ENCODE results near the gene NDUFAF8.

Gene NDUFAF8

DNA sequence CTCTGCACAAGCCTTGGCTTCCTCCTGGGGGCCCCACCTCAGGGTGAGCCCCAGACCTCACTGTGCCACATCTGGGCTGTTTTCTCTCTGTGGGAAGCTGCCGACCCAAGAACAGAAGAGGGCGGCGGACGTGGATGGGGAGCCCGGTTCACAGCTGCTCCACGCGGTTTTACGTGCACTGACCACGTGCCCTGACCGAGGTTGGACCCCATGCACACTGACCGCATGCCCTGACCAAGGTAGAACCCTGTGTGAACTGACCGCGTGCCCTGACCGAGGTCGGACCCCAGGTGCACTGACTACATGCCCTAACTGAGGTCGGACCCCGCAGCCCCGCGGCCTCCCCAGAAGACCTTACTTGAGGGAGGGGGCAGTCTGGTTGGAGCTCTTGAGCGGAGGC, 36.0 kb upstream of the NDUFAF8 start:
- no peak for TF ChIP-seq ZFX (IDR thresholded peaks at IDR 0.05)
- TF ChIP-seq, protein P1, sequence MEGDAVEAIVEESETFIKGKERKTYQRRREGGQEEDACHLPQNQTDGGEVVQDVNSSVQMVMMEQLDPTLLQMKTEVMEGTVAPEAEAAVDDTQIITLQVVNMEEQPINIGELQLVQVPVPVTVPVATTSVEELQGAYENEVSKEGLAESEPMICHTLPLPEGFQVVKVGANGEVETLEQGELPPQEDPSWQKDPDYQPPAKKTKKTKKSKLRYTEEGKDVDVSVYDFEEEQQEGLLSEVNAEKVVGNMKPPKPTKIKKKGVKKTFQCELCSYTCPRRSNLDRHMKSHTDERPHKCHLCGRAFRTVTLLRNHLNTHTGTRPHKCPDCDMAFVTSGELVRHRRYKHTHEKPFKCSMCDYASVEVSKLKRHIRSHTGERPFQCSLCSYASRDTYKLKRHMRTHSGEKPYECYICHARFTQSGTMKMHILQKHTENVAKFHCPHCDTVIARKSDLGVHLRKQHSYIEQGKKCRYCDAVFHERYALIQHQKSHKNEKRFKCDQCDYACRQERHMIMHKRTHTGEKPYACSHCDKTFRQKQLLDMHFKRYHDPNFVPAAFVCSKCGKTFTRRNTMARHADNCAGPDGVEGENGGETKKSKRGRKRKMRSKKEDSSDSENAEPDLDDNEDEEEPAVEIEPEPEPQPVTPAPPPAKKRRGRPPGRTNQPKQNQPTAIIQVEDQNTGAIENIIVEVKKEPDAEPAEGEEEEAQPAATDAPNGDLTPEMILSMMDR (conservative IDR thresholded peaks at IDR 0.05): no peak
- no peak overlapping the region for H3K27ac ChIP-seq

DNA sequence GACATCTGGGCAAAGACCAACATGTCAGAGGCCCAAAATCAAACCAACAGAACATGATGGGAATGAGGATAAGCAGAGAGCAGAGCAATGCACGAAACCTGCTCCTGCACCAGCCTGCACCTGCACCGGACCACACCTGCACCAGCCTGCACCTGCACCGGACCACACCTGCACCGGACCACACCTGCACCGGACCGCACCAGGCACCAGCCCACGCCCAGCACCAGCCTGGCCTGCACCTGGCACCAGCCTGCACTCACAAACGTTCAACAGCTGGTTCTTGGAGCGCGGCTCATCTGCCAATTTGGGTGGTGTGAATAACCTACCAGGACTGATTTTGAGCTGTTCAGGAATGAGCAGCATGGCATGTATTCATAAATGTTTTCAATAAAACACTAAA, 34.5 kb upstream of the NDUFAF8 start:
- H3K27ac ChIP-seq: no peak overlapping the region
- TF ChIP-seq ZFX (IDR thresholded peaks at IDR 0.05): no peak
- TF ChIP-seq, protein P1 (conservative IDR thresholded peaks at IDR 0.05): no peak

DNA sequence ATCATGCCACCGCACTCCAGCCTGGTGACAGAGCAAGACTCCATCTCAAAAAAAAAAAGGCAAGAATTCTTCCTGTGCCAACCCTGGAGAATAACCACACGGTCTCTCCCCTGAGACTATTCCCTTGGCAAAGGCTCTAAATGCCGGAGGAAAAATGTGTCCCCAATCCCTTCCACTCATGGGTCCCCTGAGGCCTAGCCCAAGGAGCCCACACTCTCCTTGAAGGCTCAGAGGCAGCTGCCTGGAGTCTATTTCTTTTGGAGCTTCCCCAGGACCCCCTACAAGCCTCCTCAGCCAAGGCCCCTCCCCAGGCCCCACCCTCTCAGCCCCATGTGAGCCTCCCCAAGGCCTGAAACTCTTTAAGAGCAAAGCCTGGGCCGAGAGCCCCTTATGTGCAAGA, 33.0 kb upstream of the NDUFAF8 start:
- no peak overlapping the region for H3K27ac ChIP-seq
- no peak for TF ChIP-seq ZFX (IDR thresholded peaks at IDR 0.05)
- TF ChIP-seq, protein P1 (conservative IDR thresholded peaks at IDR 0.05): no peak

DNA sequence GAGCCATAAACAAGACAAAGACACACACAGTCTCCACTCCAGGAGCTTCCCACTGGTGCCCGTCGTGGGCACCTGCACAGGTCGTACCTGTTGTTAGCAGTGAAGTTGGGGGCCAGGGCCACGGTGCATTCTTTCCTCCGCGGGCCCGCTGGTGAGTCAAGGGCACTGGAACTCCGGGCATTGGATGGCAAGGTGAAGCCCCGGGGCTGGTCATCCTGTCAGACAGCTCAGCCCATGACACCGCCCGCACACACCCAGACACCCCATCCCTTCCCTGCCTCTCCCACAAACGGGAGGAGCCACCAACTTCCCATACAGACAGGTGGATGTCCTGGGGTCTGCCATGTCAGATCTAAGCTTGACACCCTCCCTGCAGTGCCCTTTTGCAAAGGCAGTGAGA, 32.5 kb upstream of the NDUFAF8 start:
- H3K27ac ChIP-seq: no peak overlapping the region
- TF ChIP-seq, protein P1 (conservative IDR thresholded peaks at IDR 0.05): no peak
- no peak for TF ChIP-seq ZFX (IDR thresholded peaks at IDR 0.05)

DNA sequence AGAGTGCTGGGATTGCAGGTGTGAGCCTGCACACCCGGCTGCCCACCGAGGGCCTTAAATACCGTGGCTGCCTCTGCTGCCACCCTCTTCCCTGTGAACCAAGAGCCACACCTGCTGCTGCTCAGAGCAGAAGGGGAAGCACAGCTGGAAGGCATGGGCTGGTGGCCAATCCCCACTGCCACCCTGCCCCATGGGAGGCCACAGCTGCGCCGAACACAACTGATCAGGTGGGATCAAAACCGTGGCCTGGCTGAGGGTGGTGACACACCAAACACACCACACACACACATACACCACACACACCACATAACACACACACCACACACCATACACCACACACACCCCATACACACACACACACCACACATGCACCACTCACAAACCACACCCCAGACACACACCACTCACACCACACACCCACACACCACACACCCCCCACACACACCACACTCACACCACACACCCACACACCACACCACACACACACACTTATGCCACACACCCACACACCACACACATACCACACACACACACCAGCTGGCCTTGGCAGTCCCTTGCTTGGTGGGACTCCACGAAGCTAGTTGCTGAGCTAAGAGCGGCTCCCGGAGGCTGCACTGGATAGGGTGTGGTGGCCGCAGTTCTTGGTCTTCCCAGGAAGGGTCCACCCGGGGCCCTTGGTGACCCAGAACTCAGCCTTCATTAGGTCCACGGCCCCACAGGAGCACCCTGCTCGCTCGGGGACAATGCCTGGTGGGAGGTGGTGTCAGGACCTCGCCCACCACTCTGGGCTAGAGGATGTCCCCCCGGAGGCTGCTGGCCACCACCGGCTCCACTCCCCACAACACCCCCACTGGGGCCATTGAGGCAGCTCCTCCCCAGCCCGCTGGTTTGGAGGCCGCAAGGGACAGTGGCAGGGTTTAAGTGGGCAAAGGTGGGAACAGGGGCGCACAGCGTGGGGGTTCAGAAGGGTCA, 31.2 kb upstream of the NDUFAF8 start:
- H3K27ac ChIP-seq: no peak overlapping the region
- TF ChIP-seq, protein P1 (conservative IDR thresholded peaks at IDR 0.05): no peak
- TF ChIP-seq ZFX (IDR thresholded peaks at IDR 0.05): no peak

DNA sequence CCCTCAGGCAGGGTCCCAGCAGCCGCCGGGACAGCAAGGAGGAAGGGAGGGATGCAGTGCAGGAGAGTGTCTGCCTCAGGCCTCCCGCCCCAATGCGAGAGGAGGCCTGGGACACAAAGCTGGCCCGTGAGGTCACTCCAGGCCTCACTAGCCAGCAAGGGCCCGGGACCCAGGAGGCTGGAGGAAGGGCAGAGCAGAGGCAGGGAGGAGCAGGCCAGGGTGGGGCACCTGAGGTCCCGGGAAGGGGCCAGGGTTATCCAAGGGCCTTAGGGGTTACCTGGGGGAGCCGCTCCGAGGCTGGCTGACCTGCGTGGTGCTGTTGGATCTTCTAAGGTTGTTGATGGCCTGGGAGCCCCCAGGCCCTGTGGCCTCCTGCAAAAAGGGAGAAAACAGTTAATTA, 30.5 kb upstream of the NDUFAF8 start:
- H3K27ac ChIP-seq: no peak overlapping the region
- TF ChIP-seq, protein P1 (conservative IDR thresholded peaks at IDR 0.05): no peak
- TF ChIP-seq ZFX (IDR thresholded peaks at IDR 0.05): no peak

DNA sequence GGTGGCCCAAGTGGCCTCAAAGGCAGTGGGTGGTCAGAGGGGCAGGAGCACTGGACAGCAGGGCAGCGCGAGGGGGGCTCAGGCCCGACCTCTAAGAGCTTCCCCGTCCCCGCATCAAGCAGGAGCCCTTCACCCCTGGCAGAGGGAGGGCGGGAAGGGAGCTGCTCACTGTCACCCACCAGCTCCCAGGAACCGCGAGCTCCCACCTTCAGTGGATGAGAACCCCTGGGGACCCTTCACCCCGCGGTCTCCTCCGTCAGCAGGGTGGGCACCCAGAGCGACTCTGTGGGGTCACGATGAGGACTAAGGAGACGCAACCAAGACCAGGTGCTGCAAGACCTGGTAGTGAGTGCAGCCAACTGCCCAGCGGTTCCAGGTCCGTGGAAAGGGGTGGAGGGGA, 30.0 kb upstream of the NDUFAF8 start:
- TF ChIP-seq ZFX (IDR thresholded peaks at IDR 0.05): no peak
- TF ChIP-seq, protein P1 (conservative IDR thresholded peaks at IDR 0.05): no peak
- no peak overlapping the region for H3K27ac ChIP-seq
